ENCODE measurements around the gene FAM180A. TPM values are rescaled to one million over a fixed set of nuclear protein-coding genes. Genes with fewer than 3 reads are reported as not detected.

FAM180A gene
- total and polyA plus RNA-seq, 2 of the 8 experiments (the other 6 are each of a cell fraction or from before 2014, with no cell fraction given) = not detected

GRCh38 chr7:135792363-135792668, 43.7 kb upstream of the FAM180A start:
- H3K79me2 ChIP-seq (ENCODE audit: control insufficient read depth in 1 of 2, insufficient read depth in 2 of 2, low read length in 2 of 2) = no peaks in the 10 kb centered on the region
- no peak overlapping the region for H2BK120ac ChIP-seq (replicated peaks; ENCODE audit: low read depth, low read length)
- no peak overlapping the region for H4K91ac ChIP-seq (replicated peaks; ENCODE audit: insufficient read length, low read length)
- 86% methylated on average over 4 of the region's 4 CpGs; no CpG with 5 or more reads in 1 of the 2 experiments for WGBS, 2 experiments (ENCODE audit: extremely low coverage in 1 of 2, insufficient coverage in 1 of 2, insufficient read length in 1 of 2, insufficient replicate concordance in 2 of 2, low coverage in 1 of 2, low lambda C conversion rate in 2 of 2, missing lambda C conversion rate in 1 of 2)
- H3K4ac ChIP-seq (replicated peaks; ENCODE audit: insufficient read length, low read depth, low read length) = no peak overlapping the region
- H2AFZ ChIP-seq (ENCODE audit: low read length) = no peak overlapping the region
- DNase-seq (ENCODE audit: low read depth in 1 of 2, low spot score in 2 of 2) = no peak
- H3K4me2 ChIP-seq (ENCODE audit: insufficient read depth in 1 of 2, low read depth in 2 of 2, low read length in 2 of 2) = no peak overlapping the region
- TF ChIP-seq TAF1 (IDR thresholded peaks at IDR 0.05; ENCODE audit: low read depth, low read length) = no peak
- no peak for TF ChIP-seq SAP30 (IDR thresholded peaks at IDR 0.05; ENCODE audit: insufficient read depth, insufficient replicate concordance, low read length)
- no peak for TF ChIP-seq SIX5 (IDR thresholded peaks at IDR 0.05; ENCODE audit: low read depth, low read length)
- TF ChIP-seq CTCF (IDR thresholded peaks at IDR 0.05; ENCODE audit: control extremely low read depth in 1 of 3, insufficient read depth in 1 of 3, low read depth in 1 of 3, low read length in 3 of 3) = no peak
- no peak for TF ChIP-seq KDM4A (IDR thresholded peaks at IDR 0.05; ENCODE audit: low read depth, low read length, severe bottlenecking)
- TF ChIP-seq FOSL1 (IDR thresholded peaks at IDR 0.05; ENCODE audit: insufficient read depth, low read depth, low read length) = no peak
- no peaks in the 10 kb centered on the region for H3K4me1 ChIP-seq (replicated peaks in 1 of 4; ENCODE audit: control insufficient read depth in 3 of 4, insufficient read depth in 4 of 4, low read length in 3 of 4)
- H2AK5ac ChIP-seq (ENCODE audit: low read depth, low read length) = no peak overlapping the region
- no peak overlapping the region for H3K14ac ChIP-seq (ENCODE audit: insufficient read length)
- no peak overlapping the region for H3K56ac ChIP-seq (replicated peaks; ENCODE audit: insufficient read length, low read depth, low read length)
- H3K36me3 ChIP-seq (ENCODE audit: control insufficient read depth in 2 of 4, insufficient read depth in 4 of 4, low read length in 3 of 4) = no peaks in the 10 kb centered on the region
- H3K9ac ChIP-seq (replicated peaks in 1 of 4; ENCODE audit: extremely low read depth in 1 of 4, low read depth in 3 of 4, low read length in 3 of 4) = no peak overlapping the region
- no peak overlapping the region for H2BK5ac ChIP-seq (ENCODE audit: low read depth, low read length)
- H4K20me1 ChIP-seq (replicated peaks in 1 of 2; ENCODE audit: control insufficient read depth in 1 of 2, insufficient read depth in 2 of 2, low read length in 2 of 2) = no peaks in the 10 kb centered on the region
- no peaks in the 10 kb centered on the region for H3K23me2 ChIP-seq (ENCODE audit: low read depth, low read length)
- POLR2A ChIA-PET (ENCODE audit: partially characterized antibody) = no interaction called here
- CTCF ChIA-PET (ENCODE audit: partially characterized antibody) = interaction anchor here (0.8 to 3.8 kb wide), 2 partner anchors 9 to 88 kb away, joined by 3 to 22 read pairs; no protein-coding TSS in a partner anchor
- no peak overlapping the region for H2BK15ac ChIP-seq (ENCODE audit: low read length)
- H3K9me3 ChIP-seq (ENCODE audit: insufficient read depth in 2 of 2, low read depth in 1 of 2, low read length in 1 of 2) = 0 out of 4 replicates have a peak, but pooled peaks cover 0 to 2% of the 10 kb centered on the region in 2 experiments
- no peak overlapping the region for H2BK12ac ChIP-seq (ENCODE audit: low read depth, low read length)
- H3K18ac ChIP-seq (ENCODE audit: extremely low read depth, low read length) = no peak overlapping the region
- H3K79me1 ChIP-seq (ENCODE audit: low read depth, low read length) = no peaks in the 10 kb centered on the region
- no peak overlapping the region for H3K4me3 ChIP-seq (ENCODE audit: extremely low read depth in 1 of 4, insufficient read depth in 2 of 4, low read depth in 3 of 4, low read length in 4 of 4)
- no peak for FAIRE-seq
- H4K5ac ChIP-seq (ENCODE audit: insufficient read length, low read depth, low read length) = no peak overlapping the region
- H2BK20ac ChIP-seq (ENCODE audit: low read length) = no peak overlapping the region
- no peak overlapping the region for H4K8ac ChIP-seq (ENCODE audit: extremely low read depth, insufficient read depth, low read length)
- no peaks in the 10 kb centered on the region for H3K27me3 ChIP-seq (replicated peaks in 1 of 4; ENCODE audit: control insufficient read depth in 3 of 4, extremely low read depth in 1 of 4, insufficient read depth in 3 of 4, low read length in 3 of 4)
- no peak overlapping the region for H3K23ac ChIP-seq (ENCODE audit: insufficient read length)
- H3K27ac ChIP-seq (ENCODE audit: low read depth, low read length) = no peak overlapping the region
